Psoas muscle (tissue), 8 donors: Measurements from ENCODE around the gene GRK3. TPM values are rescaled to one million over a fixed set of nuclear protein-coding genes. Genes with fewer than 3 reads are reported as not detected.

Experiments
- ATAC-seq, 4 donors: fragments of 200-7000 bp; cut with Tn5 transposase; one replicate each; pipeline ENCODE4 v1.9.1; 2020; ENCODE audit warnings: moderate library complexity in 3 of 4, mild to moderate bottlenecking in 2 of 4
- DNase-seq, 2 donors: peaks; one replicate each; pipeline ENCODE4 v3.0.0-alpha.2; 2020
- H3K27ac ChIP-seq: fragments of 200-600 bp; one replicate; pipeline ENCODE4 v1.8.0; 2022
- H3K27me3 ChIP-seq, 3 donors: fragments of 200-600 bp in 1 of 3; one replicate each; pipeline versions ENCODE4 v1.6.1 to v1.8.0; 2013 to 2022; ENCODE audit warnings: low read length in 2 of 3, mild to moderate bottlenecking in 2 of 3, moderate library complexity in 1 of 3; ENCODE audit not compliant: insufficient read depth in 3 of 3
- H3K36me3 ChIP-seq, 2 donors: fragments of 200-600 bp in 1 of 2; one replicate each; pipeline versions ENCODE4 v1.6.1 to v1.8.0; 2013 to 2022; ENCODE audit warnings: low read depth in 1 of 2, mild to moderate bottlenecking in 1 of 2, moderate library complexity in 1 of 2; ENCODE audit not compliant: insufficient read depth in 1 of 2
- H3K4me1 ChIP-seq: fragments of 200-600 bp; one replicate; pipeline ENCODE4 v1.8.0; 2022
- H3K4me3 ChIP-seq: fragments of 200-600 bp; one replicate; pipeline ENCODE4 v1.8.0; 2022; ENCODE audit warnings: mild to moderate bottlenecking
- H3K9me3 ChIP-seq: fragments of 200-600 bp; one replicate; pipeline ENCODE4 v1.8.0; 2022
- WGBS, 3 donors: extraction: QIAGEN DNeasy Blood & Tissue Kit; methylation state at CpG; one replicate each; pipeline versions ENCODE4 v1.1.6 to v1.1.7; 2013; 5-methylcytosine and 5-hydroxymethylcytosine counted together
- intact Hi-C, 2 donors: fragments of 100-400 bp; cut with DNase I; formaldehyde crosslinking; loops; one replicate each; pipeline versions ENCODE4 v1.11.0 to v1.14.2; 2022
- polyA plus RNA-seq, 3 donors: library from polyadenylated mRNA; stranded (reverse); fragments of 200-250 nt; gene quantifications; one replicate each; pipeline ENCODE4 v1.2.3, GENCODE V29; 2013
- total RNA-seq, 4 donors: library from RNA; stranded (reverse); fragmentation: NEBNext Ultra II Directional in 2 of 4; extraction: Animal tissue kit (Norgen Biotek cat#: 25700) in 2 of 4; gene quantifications; one replicate each; pipeline versions ENCODE4 v1.2.1 to v1.2.4, GENCODE V29; 2021 to 2023
- TF ChIP-seq, protein P1 (sequence below): fragments of 200-600 bp; IDR thresholded peaks from one replicate; pipeline ENCODE4 v1.8.0; 2022; ENCODE audit warnings: antibody characterized with exemption
- donor health status: healthy with polysubstance abuse.
- donor health status: DM: no; HTN: no; CAD: no; lungs with moderate emphysema.
- donor health status: Bipolar disorder and iron deficiency.
- donor health status: healthy.
- donor health status: DM: yes; HTN: yes; CAD: no.
- donor health status: DM: no; HTN: no; CAD: no.
- donor health status: DM: no; HTN: no; CAD: no.
- donor health status: DM: yes; HTN: yes; CAD: no.

Gene GRK3
- total and polyA plus RNA-seq, 7 donors: 0.17 to 2.0 (median 1.3) TPM

DNA sequence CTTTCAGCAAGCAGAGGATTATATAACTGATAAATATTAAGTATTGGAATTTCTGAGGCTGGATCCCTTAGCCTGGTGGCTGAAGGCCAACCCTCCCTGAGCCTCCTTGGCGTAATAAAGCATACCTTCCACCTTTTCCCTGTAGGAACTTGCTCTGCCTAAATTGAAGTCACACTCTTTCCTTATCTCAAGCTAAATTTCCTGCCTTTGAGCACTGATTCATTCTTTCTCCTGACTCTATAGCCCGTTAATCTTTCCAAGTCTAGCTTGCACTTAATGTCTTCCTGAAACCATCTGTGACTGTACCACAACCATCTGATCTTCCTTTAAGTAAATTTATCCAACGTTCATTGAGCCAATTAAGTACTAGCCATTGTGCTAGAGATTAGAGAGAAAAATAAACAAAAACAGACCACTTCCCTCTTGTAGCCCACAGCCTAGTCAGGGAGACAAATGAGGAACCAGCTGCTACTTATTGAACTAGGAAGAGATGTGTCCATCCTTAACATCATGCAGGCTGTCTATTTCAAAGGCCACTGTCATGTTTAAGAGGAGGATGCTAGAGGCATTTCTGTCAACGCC lies 62.9 kb downstream of the GRK3 start:
- ATAC-seq (no peak), DNase-seq (no peak)
- intact Hi-C loops: no loop called here
- Histone ChIP-seq H3K4me3 (no peak overlapping the region), H3K36me3 (no peaks in the 10 kb centered on the region), H3K27me3 (no peaks in the 10 kb centered on the region), H3K9me3 (no peaks in the 10 kb centered on the region), H3K27ac (no peak overlapping the region), H3K4me1 (no peaks in the 10 kb centered on the region)
- TF ChIP-seq, protein P1, sequence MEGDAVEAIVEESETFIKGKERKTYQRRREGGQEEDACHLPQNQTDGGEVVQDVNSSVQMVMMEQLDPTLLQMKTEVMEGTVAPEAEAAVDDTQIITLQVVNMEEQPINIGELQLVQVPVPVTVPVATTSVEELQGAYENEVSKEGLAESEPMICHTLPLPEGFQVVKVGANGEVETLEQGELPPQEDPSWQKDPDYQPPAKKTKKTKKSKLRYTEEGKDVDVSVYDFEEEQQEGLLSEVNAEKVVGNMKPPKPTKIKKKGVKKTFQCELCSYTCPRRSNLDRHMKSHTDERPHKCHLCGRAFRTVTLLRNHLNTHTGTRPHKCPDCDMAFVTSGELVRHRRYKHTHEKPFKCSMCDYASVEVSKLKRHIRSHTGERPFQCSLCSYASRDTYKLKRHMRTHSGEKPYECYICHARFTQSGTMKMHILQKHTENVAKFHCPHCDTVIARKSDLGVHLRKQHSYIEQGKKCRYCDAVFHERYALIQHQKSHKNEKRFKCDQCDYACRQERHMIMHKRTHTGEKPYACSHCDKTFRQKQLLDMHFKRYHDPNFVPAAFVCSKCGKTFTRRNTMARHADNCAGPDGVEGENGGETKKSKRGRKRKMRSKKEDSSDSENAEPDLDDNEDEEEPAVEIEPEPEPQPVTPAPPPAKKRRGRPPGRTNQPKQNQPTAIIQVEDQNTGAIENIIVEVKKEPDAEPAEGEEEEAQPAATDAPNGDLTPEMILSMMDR: no peak
- 56 to 64% (median 57%) methylated on average over 4 of the region's 4 CpGs for WGBS, 3 donors

DNA sequence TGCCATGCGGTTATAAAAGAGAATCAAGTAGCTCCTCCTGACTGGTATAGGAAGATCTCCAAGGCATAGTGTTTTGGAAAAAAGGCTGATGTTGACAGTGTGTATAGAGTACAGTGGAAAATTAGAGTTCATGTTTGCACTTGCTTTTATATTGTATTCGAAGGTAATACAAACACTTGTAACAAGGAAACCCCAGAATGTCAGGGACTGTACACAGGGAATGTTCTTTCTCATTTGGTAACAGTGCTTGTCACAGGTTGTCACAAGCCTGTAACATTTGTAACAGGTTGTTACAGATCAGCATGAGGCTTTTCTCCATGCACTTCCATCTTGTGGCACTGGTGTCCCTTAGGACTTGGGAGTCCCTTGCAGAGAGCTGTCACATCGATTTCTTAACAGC lies 64.0 kb downstream of the GRK3 start:
- intact Hi-C loops: no loop called here

DNA sequence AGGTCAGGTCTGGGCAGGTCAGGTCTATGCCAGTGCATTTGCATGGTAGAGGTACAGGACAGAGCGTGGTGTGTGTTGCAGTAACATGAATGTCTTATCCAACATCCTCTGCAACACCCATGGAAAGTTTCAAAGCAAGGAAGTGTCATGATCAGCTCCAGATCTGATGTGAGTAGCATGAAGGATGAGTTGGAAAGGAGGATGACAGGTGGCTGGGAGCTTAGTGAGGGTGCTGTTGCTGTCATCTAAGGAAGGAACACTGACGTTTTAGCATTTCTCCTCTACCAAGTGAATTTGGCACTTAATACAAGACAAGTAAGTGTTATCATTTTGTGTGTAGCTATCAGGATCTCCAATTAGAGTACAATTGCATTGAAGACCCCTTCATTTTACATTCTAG lies 65.1 kb downstream of the GRK3 start:
- no peaks in the 10 kb centered on the region for H3K36me3 ChIP-seq
- TF ChIP-seq, protein P1: no peak
- H3K27ac ChIP-seq: no peak overlapping the region
- 54 to 74% (median 56%) methylated on average over 2 of the region's 2 CpGs for WGBS, 3 donors
- ATAC-seq (no peak), DNase-seq (no peak)
- H3K4me1 ChIP-seq: no peaks in the 10 kb centered on the region
- intact Hi-C loops: no loop called here
- no peaks in the 10 kb centered on the region for H3K9me3 ChIP-seq
- no peaks in the 10 kb centered on the region for H3K27me3 ChIP-seq
- no peak overlapping the region for H3K4me3 ChIP-seq

More for the DNA sequence above, 64.0 kb downstream of the GRK3 start:
- 63 to 70% (median 65%) methylated on average over 3 of the region's 3 CpGs for WGBS, 3 donors
- Histone ChIP-seq H3K27me3 (no peaks in the 10 kb centered on the region), H3K27ac (no peak overlapping the region), H3K36me3 (no peaks in the 10 kb centered on the region), H3K4me1 (no peaks in the 10 kb centered on the region), H3K4me3 (no peak overlapping the region), H3K9me3 (no peaks in the 10 kb centered on the region)
- DNase-seq (no peak), ATAC-seq (no peak)
- TF ChIP-seq, protein P1: no peak

DNA sequence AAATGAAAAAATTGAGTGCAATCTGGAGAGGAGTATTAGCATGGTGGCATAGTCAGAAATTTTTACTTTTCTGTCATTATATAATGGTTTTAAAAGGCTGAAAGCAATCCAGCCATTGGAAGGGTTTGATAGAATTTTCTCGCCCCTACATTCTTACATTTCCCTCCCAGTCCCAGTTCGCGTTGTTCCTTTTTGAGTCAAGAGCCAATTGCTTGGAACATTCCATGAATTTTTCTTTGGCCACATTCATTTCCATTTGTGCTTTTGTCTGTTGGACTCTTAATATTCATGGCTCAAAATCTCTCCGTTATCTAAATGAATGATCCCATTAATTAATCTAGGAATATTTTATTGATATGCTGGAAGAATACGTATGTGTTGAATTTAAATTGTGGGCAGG lies 66.0 kb downstream of the GRK3 start:
- DNase-seq (no peak), ATAC-seq (no peak)
- H3K27ac ChIP-seq: no peak overlapping the region
- no peaks in the 10 kb centered on the region for H3K27me3 ChIP-seq
- no peaks in the 10 kb centered on the region for H3K9me3 ChIP-seq
- intact Hi-C loops: no loop called here
- no peak overlapping the region for H3K4me3 ChIP-seq
- 31 to 54% (median 38%) methylated on average over 5 of the region's 5 CpGs for WGBS, 3 donors
- TF ChIP-seq, protein P1: no peak
- H3K4me1 ChIP-seq: no peaks in the 10 kb centered on the region
- no peaks in the 10 kb centered on the region for H3K36me3 ChIP-seq

DNA sequence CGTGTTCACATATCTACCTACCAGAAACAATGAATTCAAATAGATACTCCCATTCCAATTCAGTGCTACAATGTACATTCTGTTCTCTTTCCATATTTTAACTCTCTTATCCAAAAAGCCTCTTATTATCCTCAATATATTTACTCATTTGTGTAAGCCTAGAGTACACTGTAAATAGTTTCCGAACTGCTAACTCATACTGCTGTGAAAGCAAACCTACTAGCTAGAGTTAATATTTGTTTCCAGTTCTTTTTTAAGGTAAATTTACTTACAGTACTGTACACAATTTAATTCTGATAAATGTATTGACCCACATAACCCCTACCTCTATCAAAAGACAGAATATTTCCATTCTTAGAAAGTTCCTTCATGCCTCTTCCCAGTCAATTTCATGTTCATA lies 71.8 kb downstream of the GRK3 start:
- no peak for DNase-seq
- Histone ChIP-seq H3K4me3 (no peak overlapping the region), H3K27ac (no peak overlapping the region), H3K4me1 (no peaks in the 10 kb centered on the region), H3K9me3 (peaks cover 6% of the 10 kb centered on the region), H3K27me3 (no peaks in the 10 kb centered on the region), H3K36me3 (no peaks in the 10 kb centered on the region)
- intact Hi-C loops: no loop called here
- ATAC-seq: no peak
- 92 to 98% (median 97%) methylated on average over 2 of the region's 2 CpGs for WGBS, 3 donors
- TF ChIP-seq, protein P1: no peak
